ENCODE results near the gene CHTF18. TPM values are rescaled to one million over a fixed set of nuclear protein-coding genes. Genes with fewer than 3 reads are reported as not detected.

The CHTF18 gene
- total RNA-seq, 2 donors from 2014 or later, result 7.5 to 14.5 TPM

DNA sequence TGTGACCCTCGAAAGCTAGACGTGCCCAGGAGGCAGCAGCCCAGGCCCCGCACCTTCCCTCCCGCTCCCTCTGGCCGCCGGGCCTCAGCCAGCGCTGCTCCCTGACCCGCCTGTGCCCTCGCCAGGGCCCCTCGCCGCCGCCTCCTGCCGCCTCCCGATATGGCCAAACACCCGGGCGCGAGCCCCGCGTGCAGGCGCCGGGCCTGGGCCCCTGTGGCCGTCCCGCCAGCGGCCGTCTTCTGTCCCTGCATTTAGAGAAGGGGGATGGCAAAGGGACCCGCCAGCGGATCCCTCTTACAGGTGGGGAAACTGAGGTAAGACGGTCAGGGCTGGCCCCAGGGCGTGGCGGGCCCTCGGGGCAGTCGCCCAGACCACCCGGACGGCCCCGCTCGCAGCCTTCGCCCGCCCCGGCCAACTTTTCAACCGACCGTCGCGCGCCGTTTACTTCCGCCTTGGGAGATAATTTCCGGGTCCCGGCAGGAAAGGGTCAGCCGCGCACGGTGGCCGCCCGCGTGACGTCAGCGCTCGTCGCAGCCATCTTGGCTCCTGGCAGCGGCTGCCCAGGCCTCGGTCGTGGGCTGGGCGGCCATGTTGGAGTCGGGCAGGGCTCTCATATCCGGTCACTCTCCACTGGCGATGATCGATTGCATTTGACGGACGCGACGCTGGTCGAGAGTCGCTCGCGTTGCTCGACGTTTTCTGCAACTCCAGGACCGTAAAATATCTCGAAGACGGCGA, 19.1 kb downstream of the CHTF18 start:
- DNase-seq (peak; percentile 92 to 93 (median 92)), ATAC-seq (peak; percentile 96)
- WGBS, 2 donors, result 21 to 25% methylated on average over 13 to 75 of the region's 80 CpGs
- Histone ChIP-seq H3K9me3 (no peaks in the 10 kb centered on the region), H3K27me3 (no peaks in the 10 kb centered on the region), H3K27ac (peak overlapping the region; percentile 55 to 88 (median 80)), H3K36me3 (replicated peaks in 1 of 2; ENCODE audit: insufficient read depth in 1 of 2, low read depth in 2 of 2) (no peaks in the 10 kb centered on the region), H3K4me1 (peaks cover 9% of the 10 kb centered on the region), H3K4me3 (peak overlapping the region; percentile 42 to 55)
- intact Hi-C loops (cut with DNase I), result no loop called here
- TF ChIP-seq POLR2A (IDR thresholded peaks at IDR 0.05), result peak; percentile 47 to 76 (median 63)
- TF ChIP-seq, protein P1, sequence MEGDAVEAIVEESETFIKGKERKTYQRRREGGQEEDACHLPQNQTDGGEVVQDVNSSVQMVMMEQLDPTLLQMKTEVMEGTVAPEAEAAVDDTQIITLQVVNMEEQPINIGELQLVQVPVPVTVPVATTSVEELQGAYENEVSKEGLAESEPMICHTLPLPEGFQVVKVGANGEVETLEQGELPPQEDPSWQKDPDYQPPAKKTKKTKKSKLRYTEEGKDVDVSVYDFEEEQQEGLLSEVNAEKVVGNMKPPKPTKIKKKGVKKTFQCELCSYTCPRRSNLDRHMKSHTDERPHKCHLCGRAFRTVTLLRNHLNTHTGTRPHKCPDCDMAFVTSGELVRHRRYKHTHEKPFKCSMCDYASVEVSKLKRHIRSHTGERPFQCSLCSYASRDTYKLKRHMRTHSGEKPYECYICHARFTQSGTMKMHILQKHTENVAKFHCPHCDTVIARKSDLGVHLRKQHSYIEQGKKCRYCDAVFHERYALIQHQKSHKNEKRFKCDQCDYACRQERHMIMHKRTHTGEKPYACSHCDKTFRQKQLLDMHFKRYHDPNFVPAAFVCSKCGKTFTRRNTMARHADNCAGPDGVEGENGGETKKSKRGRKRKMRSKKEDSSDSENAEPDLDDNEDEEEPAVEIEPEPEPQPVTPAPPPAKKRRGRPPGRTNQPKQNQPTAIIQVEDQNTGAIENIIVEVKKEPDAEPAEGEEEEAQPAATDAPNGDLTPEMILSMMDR (IDR thresholded peaks at IDR 0.05), result no peak

DNA sequence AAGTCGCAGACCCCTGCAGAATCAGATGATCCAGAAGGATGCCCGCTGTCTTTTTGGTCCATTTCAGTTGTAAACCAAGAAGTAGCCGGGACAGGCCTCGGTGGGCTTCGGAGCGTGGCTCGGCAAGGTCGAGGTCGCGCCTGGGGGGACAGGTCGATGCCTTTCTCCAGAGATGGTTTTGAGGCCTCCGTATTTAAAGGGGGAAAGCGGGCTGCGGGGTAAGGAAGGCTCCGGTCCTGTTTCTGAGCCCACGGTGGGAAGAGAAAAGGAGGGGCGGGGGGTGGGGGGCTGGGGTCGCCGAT, 19.6 kb downstream of the CHTF18 start:
- H3K27me3 ChIP-seq, result peaks cover 0 to 3% of the 10 kb centered on the region in 2 donors
- TF ChIP-seq POLR2A (IDR thresholded peaks at IDR 0.05), result no peak
- TF ChIP-seq, protein P1 (IDR thresholded peaks at IDR 0.05), result no peak
- H3K4me1 ChIP-seq, result peaks cover 9% of the 10 kb centered on the region
- peak overlapping the region in 1 of 2 donors; percentile 42 for H3K4me3 ChIP-seq
- DNase-seq, result no peak
- intact Hi-C loops (cut with DNase I), result no loop called here
- no peaks in the 10 kb centered on the region for H3K9me3 ChIP-seq
- H3K36me3 ChIP-seq (replicated peaks in 1 of 2; ENCODE audit: insufficient read depth in 1 of 2, low read depth in 2 of 2), result no peaks in the 10 kb centered on the region
- peak overlapping the region in 2 of 4 donors; percentile 37 to 88 for H3K27ac ChIP-seq
- no peak for ATAC-seq
- 22 to 23% methylated on average over 15 to 19 of the region's 19 CpGs for WGBS, 2 donors

DNA sequence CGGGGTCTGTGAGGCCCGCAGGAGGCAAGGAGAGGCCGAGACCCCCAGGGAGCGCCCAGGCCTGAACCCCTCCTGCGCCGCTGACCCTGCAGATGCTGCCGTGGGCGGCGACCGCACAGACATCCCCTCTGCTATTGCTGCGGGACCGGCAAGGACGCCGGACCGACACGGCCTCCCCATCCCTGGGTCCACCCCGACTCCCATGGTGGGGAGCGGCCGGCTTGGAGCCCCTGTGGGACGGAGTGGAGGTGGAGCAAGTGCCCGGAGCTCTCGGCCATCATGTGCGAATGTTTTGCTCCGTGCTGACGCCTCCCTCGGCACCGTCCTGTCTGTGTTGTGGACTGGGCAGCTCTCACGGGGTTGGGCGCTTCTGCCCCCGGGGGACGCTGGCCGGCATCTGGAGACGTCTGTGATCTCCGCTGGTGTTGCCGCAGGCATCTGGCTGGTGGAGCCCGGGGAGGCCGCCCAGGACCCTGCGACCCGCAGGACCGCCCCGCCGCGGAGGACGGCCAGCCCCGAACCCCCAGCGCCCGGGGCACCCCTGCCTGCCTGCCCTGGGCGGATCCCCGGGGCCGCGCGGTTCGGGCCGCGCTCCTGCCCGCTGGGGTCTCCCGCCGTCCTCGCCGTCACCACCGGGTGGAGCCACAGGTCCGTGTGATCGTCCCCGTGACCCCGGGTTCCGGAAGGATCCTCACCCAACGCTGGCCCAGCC, 24.9 kb downstream of the CHTF18 start:
- H3K4me1 ChIP-seq, result peaks cover 12% of the 10 kb centered on the region
- peak in 3 of 4 donors; percentile 27 to 48 (median 45) for DNase-seq
- H3K27ac ChIP-seq, result no peak overlapping the region
- WGBS, 2 donors, result 8 to 25% methylated on average over 4 to 64 of the region's 67 CpGs
- no peak overlapping the region for H3K4me3 ChIP-seq
- intact Hi-C loops (cut with DNase I), result loop anchor here (10.0 kb wide), 1 partner anchor 281 kb away; the partner anchor contains the start of gene C1QTNF8
- H3K27me3 ChIP-seq, result peaks cover 0 to 21% of the 10 kb centered on the region in 2 donors
- H3K9me3 ChIP-seq, result no peaks in the 10 kb centered on the region
- no peaks in the 10 kb centered on the region for H3K36me3 ChIP-seq (replicated peaks in 1 of 2; ENCODE audit: insufficient read depth in 1 of 2, low read depth in 2 of 2)
- TF ChIP-seq, protein P1 (IDR thresholded peaks at IDR 0.05), result peak in 6 of 7 experiments; percentile 28 to 59 (median 45)
- no peak for TF ChIP-seq POLR2A (IDR thresholded peaks at IDR 0.05)
- peak; percentile 45 for ATAC-seq

DNA sequence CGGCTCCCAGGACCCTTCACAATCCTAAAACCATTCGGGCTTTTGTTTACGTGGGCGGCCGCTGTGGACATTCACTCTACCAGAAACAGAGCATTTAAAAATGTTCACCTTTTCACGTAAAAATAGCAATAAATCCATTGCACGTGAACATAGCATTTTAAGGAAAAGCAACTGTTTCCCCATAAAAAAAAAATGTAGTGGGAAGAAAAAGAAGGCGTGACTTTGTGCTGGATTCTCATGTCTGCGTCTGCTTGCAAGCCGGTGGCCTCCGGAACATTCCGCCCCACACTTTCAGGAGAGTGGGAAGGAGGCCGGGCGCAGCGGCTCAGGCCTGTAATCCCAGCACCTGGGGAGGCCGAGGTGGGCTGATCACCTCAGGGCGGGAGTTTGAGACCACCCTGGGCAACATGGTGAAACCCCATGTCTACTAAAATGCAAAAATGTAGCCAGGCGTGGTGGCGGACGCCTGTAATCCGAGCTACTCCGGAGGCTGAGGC, 25.5 kb downstream of the CHTF18 start:
- Histone ChIP-seq H3K4me1 (peaks cover 7% of the 10 kb centered on the region), H3K4me3 (no peak overlapping the region), H3K27ac (no peak overlapping the region), H3K36me3 (replicated peaks in 1 of 2; ENCODE audit: insufficient read depth in 1 of 2, low read depth in 2 of 2) (no peaks in the 10 kb centered on the region), H3K9me3 (no peaks in the 10 kb centered on the region), H3K27me3 (peaks cover 0 to 22% of the 10 kb centered on the region in 2 donors)
- TF ChIP-seq POLR2A (IDR thresholded peaks at IDR 0.05), result no peak
- TF ChIP-seq, protein P1 (IDR thresholded peaks at IDR 0.05), result no peak
- DNase-seq, result no peak
- intact Hi-C loops (cut with DNase I), result loop anchor here (10.0 kb wide), 1 partner anchor 281 kb away; the partner anchor contains the start of gene C1QTNF8
- 55 to 59% methylated on average over 19 to 22 of the region's 22 CpGs for WGBS, 2 donors
- ATAC-seq, result no peak

All from body of pancreas (tissue), 4 donors.